ENCODE measurements around the gene PIH1D1. TPM values are rescaled to one million over a fixed set of nuclear protein-coding genes. Genes with fewer than 3 reads are reported as not detected.
"Not testable (repeated sequence)": the region's sequence is repeated elsewhere in the genome, so short reads cannot be mapped to it uniquely, and the experiment has no call there.

The PIH1D1 gene
- total RNA-seq, 4 donors from 2014 or later = 96.2 to 229 (median 115) TPM

GRCh38 chr19:49475191-49475917, 23.7 kb upstream of the PIH1D1 start:
- Histone ChIP-seq H3K4me1 (peaks cover 0 to 17% (median 13%) of the 10 kb centered on the region in 4 donors), H3K36me3 (no peaks in the 10 kb centered on the region), H3K27ac (peak overlapping the region; percentile 81 to 91 (median 86)), H3K4me3 (peak overlapping the region in 3 of 4 donors; percentile 10 to 66 (median 62)), H3K9me3 (no peaks in the 10 kb centered on the region), H3K27me3 (no peaks in the 10 kb centered on the region)
- TF ChIP-seq POLR2A (IDR thresholded peaks at IDR 0.05) = no peak
- TF ChIP-seq, protein P1, sequence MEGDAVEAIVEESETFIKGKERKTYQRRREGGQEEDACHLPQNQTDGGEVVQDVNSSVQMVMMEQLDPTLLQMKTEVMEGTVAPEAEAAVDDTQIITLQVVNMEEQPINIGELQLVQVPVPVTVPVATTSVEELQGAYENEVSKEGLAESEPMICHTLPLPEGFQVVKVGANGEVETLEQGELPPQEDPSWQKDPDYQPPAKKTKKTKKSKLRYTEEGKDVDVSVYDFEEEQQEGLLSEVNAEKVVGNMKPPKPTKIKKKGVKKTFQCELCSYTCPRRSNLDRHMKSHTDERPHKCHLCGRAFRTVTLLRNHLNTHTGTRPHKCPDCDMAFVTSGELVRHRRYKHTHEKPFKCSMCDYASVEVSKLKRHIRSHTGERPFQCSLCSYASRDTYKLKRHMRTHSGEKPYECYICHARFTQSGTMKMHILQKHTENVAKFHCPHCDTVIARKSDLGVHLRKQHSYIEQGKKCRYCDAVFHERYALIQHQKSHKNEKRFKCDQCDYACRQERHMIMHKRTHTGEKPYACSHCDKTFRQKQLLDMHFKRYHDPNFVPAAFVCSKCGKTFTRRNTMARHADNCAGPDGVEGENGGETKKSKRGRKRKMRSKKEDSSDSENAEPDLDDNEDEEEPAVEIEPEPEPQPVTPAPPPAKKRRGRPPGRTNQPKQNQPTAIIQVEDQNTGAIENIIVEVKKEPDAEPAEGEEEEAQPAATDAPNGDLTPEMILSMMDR (IDR thresholded peaks at IDR 0.05) = no peak
- no peak for DNase-seq

DNA sequence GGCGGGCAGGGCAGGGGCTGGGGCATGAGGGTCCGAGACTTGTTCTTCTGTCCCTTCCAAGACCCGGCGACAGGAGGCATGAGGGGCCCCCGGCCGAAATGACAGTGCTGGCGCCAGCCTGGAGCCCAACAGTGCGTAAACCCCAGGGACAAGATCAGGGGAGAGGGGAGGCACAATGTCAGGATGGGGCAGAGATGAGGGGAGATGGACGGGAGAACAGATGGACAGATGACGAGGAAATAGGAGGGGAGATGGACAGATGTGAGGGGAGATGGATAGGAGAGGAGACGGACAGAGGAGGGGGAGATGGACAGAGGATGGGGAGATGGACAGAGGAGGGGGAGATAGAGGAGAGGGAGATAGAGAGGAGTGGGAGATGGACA, 22.9 kb upstream of the PIH1D1 start:
- H3K4me3 ChIP-seq = peak overlapping the region; percentile 62 to 80 (median 65)
- H3K27me3 ChIP-seq = no peaks in the 10 kb centered on the region
- H3K27ac ChIP-seq = peak overlapping the region; percentile 81 to 91 (median 86)
- no peak for TF ChIP-seq POLR2A (IDR thresholded peaks at IDR 0.05)
- TF ChIP-seq, protein P1 (IDR thresholded peaks at IDR 0.05) = no peak
- H3K9me3 ChIP-seq = no peaks in the 10 kb centered on the region
- H3K36me3 ChIP-seq = no peaks in the 10 kb centered on the region
- DNase-seq = no peak
- peaks cover 0 to 24% (median 21%) of the 10 kb centered on the region in 4 donors for H3K4me1 ChIP-seq

DNA sequence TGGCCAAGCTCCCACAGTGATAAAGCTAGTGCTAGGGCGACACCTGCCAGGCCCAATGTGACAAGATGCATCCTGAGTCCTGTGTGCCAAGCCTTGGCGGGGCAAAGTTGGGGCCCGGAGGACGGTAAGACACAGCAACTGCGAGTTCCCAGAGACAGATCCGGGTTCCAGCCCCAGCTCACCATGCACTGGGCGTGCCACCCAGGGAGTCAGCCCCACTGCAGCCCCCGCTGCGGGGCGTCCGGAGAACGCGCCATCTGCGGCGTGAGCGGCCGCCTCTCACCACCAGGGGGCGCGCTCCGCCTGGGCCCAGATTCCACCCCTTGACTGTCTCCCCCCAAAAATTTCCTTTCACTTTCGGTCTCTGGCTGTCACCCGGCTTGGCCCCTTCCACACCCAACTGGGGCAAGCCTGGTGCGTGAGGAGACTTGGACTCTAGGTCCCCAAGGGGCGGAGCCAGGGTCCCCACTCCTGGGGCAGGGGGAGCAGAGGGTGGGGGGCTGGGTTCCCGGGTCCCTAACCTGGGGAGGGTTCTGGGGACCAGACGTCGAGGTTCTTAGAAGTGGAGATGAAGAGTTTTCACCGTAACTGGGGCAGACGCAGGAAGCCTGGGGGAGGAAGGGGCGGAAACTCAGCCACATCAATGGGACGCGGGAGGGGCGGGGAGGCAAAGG, 22.4 kb upstream of the PIH1D1 start, which contains the start of gene FLT3LG:
Gene FLT3LG (plus strand): TSS at position 348 of the 674 bp plus-strand sequence. CDS start 425 bp downstream, outside the sequence.
- peak; percentile 81 to 91 (median 85) for DNase-seq
- Histone ChIP-seq H3K4me1 (peaks cover 0 to 28% (median 24%) of the 10 kb centered on the region in 4 donors), H3K27ac (peak within 1 kb of the TSS; percentile 81 to 91 (median 86)), H3K36me3 (no peaks in the 10 kb centered on the region), H3K4me3 (peak within 1 kb of the TSS; percentile 62 to 80 (median 65)), H3K27me3 (no peaks in the 10 kb centered on the region), H3K9me3 (no peaks in the 10 kb centered on the region)
- TF ChIP-seq POLR2A (IDR thresholded peaks at IDR 0.05) = no peak
- TF ChIP-seq, protein P1 (IDR thresholded peaks at IDR 0.05) = peak; percentile 95 to 100 (median 98)

- H3K4me3 ChIP-seq = peak overlapping the region; percentile 62 to 80 (median 65)
- H3K4me1 ChIP-seq = peaks cover 0 to 32% (median 26%) of the 10 kb centered on the region in 4 donors
- not testable (repeated sequence) for H3K9me3 ChIP-seq, DNase-seq, H3K36me3 ChIP-seq, H3K27me3 ChIP-seq
- H3K27ac ChIP-seq = peak overlapping the region; percentile 81 to 91 (median 86)
These were observed 21.9 kb upstream of the PIH1D1 start for GRCh38 chr19:49473501-49473867.

DNA sequence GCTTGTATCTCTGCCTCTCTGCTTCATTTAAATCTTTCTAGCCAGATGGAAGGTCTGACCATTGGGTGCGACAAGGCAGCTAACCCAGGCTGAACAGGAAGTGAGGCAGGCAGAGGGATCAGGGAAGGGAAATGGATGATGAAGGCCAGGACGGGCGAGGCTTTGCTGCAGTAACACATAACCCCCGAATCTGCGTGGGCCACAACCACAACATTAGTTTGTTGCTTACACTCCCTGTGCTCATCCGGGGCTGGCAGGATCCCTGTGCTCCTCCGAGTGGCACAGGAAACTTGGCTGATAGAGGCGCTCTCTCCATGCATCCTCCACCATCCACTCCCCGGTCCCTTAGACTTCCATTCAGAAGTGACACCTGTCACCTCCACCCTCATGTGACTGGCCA, 21.3 kb upstream of the PIH1D1 start:
- TF ChIP-seq, protein P1 (IDR thresholded peaks at IDR 0.05) = no peak
- TF ChIP-seq POLR2A (IDR thresholded peaks at IDR 0.05) = no peak
- Histone ChIP-seq H3K4me3 (no peak overlapping the region), H3K27ac (peak overlapping the region in 3 of 4 donors; percentile 29 to 91 (median 81)), H3K36me3 (peaks cover 0 to 6% (median 0%) of the 10 kb centered on the region in 3 donors), H3K27me3 (no peaks in the 10 kb centered on the region), H3K9me3 (no peaks in the 10 kb centered on the region), H3K4me1 (peaks cover 0 to 36% (median 30%) of the 10 kb centered on the region in 4 donors)
- peak in 1 of 3 donors; percentile 37 for DNase-seq

DNA sequence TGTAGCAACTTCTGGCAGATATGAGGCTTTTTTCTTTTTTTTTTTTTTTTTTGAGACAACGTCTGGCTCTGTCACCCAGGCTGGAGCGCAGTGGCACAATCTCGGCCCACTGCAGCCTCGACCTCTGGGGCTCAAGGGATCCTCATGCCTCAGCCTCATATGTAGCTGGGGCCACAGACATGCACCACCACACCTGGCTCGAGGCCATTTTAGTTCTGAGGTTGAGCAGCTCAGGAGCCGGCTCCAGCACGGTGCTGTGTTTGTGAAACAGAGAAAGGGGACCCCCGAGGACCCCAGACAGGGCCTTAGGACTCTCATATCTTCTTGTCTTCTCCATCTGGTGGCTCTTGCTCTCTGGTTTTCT, 19.0 kb upstream of the PIH1D1 start:
- Histone ChIP-seq H3K4me1 (peaks cover 0 to 36% (median 29%) of the 10 kb centered on the region in 4 donors), H3K4me3 (no peak overlapping the region), H3K9me3 (no peaks in the 10 kb centered on the region), H3K27ac (peak overlapping the region in 3 of 4 donors; percentile 60 to 84 (median 68)), H3K27me3 (no peaks in the 10 kb centered on the region), H3K36me3 (peaks cover 0 to 26% (median 0%) of the 10 kb centered on the region in 3 donors)
- TF ChIP-seq, protein P1 (IDR thresholded peaks at IDR 0.05) = no peak
- TF ChIP-seq POLR2A (IDR thresholded peaks at IDR 0.05) = no peak
- no peak for DNase-seq
